ENCODE measurements around the gene KIN.

- TF ChIP-seq CREB1 (CRISPR knock-in tag; IDR thresholded peaks at IDR 0.05; ENCODE audit: low read depth) (no peak), CTCF (conservative IDR thresholded peaks at IDR 0.05; ENCODE audit: low read depth in 2 of 2) (no peak), POLR2AphosphoS5 (IDR thresholded peaks at IDR 0.05; ENCODE audit: low read depth) (no peak), EZH2phosphoT487 (IDR thresholded peaks at IDR 0.05; ENCODE audit: unreplicated experiment) (no peak), EZH2 (IDR thresholded peaks at IDR 0.05; ENCODE audit: low read depth, unreplicated experiment) (no peak), ZNF331 (CRISPR knock-in tag; IDR thresholded peaks at IDR 0.05; ENCODE audit: low read depth) (no peak)
- TF ChIP-seq, protein P1, sequence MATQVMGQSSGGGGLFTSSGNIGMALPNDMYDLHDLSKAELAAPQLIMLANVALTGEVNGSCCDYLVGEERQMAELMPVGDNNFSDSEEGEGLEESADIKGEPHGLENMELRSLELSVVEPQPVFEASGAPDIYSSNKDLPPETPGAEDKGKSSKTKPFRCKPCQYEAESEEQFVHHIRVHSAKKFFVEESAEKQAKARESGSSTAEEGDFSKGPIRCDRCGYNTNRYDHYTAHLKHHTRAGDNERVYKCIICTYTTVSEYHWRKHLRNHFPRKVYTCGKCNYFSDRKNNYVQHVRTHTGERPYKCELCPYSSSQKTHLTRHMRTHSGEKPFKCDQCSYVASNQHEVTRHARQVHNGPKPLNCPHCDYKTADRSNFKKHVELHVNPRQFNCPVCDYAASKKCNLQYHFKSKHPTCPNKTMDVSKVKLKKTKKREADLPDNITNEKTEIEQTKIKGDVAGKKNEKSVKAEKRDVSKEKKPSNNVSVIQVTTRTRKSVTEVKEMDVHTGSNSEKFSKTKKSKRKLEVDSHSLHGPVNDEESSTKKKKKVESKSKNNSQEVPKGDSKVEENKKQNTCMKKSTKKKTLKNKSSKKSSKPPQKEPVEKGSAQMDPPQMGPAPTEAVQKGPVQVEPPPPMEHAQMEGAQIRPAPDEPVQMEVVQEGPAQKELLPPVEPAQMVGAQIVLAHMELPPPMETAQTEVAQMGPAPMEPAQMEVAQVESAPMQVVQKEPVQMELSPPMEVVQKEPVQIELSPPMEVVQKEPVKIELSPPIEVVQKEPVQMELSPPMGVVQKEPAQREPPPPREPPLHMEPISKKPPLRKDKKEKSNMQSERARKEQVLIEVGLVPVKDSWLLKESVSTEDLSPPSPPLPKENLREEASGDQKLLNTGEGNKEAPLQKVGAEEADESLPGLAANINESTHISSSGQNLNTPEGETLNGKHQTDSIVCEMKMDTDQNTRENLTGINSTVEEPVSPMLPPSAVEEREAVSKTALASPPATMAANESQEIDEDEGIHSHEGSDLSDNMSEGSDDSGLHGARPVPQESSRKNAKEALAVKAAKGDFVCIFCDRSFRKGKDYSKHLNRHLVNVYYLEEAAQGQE (IDR thresholded peaks at IDR 0.05; ENCODE audit: unreplicated experiment): no peak
Observed at GRCh38 chr10:7755103-7755502, 32.7 kb downstream of the KIN start.

All from GM23338 (cell line).